Transverse colon (tissue), 4 donors: ENCODE data around the gene EMX1.

Experiments
- CTCF ChIP-seq, 5 experiments: fragments of 200-600 bp in 3 of 5; fragments of 450-650 bp in 2 of 5; sonication (generic) in 3 of 5; IDR thresholded peaks; 1 replicate in 2 of 5; 2 replicates in 3 of 5; pipeline ENCODE4 v1.5.1; 2016 to 2017; ENCODE audit warnings: antibody characterized with exemption in 5 of 5, inconsistent platforms in 3 of 5, mild to moderate bottlenecking in 2 of 5, moderate library complexity in 1 of 5
- EP300 ChIP-seq: sonication (generic); formaldehyde crosslinking; IDR thresholded peaks from one replicate; pipeline ENCODE4 v1.6.1; 2017; ENCODE audit warnings: antibody characterized with exemption, low read depth
- POLR2A ChIP-seq: fragments of 450-650 bp; IDR thresholded peaks from one replicate; pipeline ENCODE4 v1.6.1; 2016; ENCODE audit warnings: antibody characterized with exemption, mild to moderate bottlenecking, moderate library complexity
- POLR2AphosphoS5 ChIP-seq, 3 donors: sonication (generic); formaldehyde crosslinking; IDR thresholded peaks; one replicate each; pipeline ENCODE4 v1.6.1; 2016; ENCODE audit warnings: antibody characterized with exemption in 3 of 3

- no peak for TF ChIP-seq CTCF (IDR thresholded peaks at IDR 0.05)
- TF ChIP-seq POLR2A, result no peak
- TF ChIP-seq EP300, result no peak
- no peak for TF ChIP-seq POLR2AphosphoS5 (IDR thresholded peaks at IDR 0.05)
Observed at GRCh38 chr2:72965016-72965415, 47.7 kb downstream of the EMX1 start.
